ENCODE results near the gene OR2V2.
"Not testable (repeated sequence)": the region's sequence is repeated elsewhere in the genome, so short reads cannot be mapped to it uniquely, and the experiment has no call there.

The OR2V2 gene

DNA sequence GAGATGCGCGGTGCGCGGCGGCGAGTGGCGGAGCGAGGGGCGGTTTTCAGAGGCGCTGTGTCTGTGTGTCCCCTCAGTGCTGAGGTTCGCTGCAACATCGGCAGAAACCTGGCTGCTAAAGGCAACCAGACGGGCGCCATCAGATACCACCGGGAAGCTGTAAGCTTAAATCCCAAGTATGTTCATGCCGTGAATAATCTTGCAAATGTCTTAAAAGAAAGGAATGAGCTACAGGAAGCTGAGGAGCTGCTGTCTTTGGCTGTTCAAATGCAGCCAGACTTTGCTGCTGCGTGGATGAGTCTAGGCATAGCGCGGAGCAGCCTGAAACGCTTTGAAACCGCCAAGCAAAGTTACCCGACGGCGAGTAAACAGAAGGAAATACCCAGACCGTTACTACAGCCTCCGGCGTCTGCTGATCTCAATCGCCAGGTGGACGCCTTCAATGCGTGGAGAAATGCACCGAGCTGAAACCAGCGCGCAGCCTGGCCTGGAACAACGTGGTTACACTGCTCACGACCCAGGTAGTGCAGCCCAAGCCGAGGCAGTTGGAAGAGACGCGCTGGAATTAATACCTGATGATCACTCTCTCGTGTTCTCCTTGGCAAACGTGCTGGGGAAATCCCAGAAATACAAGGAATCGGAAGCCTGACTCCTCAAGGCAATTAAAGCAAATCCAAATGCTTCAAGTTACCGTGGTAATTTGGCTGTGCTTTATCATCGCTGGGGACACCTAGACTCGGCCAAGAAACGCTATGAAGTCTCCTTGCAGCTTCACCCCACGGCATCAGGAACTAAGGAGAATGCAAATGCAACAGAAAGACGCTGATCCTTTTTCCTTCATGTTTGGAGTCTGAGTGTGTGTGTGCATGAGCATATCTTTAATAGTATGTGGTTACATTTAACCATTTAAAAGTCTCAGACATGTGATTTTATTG lies 32.3 kb upstream of the OR2V2 start:
- DNase-seq = no peak

DNA sequence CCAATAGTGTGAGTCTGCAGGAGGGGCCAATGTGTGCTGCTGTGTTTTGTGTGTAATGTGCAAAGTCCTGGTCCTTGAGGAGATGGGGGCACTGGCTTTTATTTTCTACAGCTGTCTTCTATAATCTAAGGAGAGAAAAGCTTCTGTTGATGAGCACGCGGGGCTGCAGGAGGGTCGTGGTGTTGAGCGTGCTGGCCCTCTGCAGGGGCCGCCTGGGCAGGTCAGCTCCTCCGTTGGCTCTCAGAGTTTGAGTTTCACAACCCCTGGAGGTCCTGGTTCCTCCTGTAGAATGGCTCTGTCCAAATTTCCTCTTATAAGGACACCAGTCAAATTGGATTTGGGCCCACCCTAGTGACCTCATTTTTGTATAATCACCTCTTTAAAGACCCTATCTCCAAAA lies 29.0 kb upstream of the OR2V2 start:
- DNase-seq = no peak

DNA sequence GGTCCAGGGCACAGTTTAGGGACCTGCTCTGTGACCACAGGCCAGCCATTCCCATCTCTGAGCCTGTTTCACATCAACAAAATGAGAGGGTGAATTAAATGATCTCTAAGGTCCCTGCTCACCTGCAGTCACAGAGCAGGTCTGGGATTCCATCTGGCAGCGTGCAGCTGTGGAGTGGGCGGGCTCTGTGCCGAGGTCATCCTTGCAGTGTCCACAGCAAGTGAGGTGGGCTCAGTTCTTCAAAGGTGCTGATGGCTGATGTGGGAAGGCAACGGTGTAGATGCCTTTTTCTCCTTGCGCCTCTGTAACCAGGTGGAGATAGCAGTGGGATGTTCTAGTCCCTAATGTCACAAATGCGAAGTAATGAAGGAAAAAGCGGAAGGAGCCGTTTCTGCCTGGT lies 28.3 kb upstream of the OR2V2 start:
- no peak for DNase-seq

DNA sequence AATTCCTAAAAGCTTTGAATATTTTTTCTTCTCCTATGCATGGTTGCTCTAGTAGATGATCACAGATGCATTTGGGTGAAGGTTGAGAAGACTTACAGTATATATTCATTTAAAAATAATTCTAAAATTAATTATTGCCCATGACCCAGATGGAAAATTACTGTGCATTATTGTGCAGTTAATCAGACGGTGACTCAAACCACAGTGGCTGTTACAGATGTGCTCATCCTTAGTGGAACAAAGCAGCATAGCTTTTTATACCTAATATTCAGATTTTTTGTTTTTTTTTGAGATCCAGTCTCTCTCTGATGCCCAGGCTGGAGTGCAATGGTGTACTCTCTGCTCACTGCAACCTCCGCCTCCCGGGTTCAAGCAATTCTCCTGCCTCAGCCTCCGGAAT lies 27.1 kb upstream of the OR2V2 start:
- no peak for DNase-seq

DNA sequence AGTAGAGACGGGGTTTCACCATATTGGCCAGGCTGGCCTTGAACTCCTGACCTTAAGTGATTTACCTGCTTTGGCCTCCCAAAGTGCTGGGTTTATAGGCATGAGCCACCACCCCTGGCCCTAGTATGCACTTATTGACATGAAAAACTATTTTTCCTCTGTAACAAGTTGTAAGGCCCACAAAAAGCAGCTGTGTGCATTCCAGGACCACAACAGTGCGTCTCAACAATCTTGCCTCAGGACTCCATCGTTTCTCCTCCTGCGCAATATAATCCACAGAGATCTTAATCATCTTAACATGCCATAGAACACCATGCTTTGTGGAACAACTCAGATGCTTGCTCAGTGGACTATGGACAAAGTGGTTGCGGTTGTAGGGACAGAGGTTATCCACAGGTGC lies 26.6 kb upstream of the OR2V2 start:
- no peak for DNase-seq

DNA sequence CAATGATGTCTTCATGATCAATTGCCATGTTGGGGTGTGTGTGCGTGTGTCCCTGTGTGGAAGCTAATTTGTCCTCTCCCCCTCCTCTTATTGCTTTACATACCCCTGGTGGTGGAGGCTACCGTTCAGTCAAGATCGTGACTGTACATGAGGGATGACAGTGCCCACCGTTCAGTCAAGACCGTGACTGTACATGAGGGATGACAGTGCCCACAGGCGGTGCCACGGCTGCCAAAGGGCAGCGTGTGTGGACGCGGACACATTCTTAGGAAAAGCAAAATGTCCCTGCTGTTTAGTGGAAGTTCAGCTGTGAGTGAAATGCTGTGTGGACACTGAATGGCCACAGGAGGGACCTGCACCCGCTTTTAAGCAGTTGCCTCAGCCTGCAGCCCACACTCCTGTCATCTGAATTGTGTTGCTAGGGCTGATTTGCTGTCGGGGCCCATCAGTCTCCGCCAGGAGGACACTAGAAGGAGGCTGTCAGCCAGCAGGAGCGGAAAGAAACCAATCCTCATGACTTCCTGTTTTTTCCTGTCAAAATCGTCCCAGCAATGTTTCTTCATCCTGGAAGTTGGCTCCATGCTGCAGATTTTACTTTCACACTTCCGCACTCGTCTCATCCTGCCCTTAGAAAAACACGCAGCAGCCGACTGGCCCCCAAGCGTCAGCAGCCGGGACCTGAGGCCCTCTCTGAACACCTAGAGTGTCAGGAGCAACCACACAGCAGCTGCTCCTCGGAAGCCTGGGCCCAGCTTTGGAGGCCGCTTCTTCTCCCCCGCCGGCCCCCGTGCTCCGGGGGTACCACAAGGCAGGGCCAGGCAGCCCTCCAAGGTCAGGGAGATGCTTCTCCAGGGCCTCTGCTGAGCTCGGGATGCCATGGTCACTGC lies 25.5 kb upstream of the OR2V2 start:
- no peak for DNase-seq

DNA sequence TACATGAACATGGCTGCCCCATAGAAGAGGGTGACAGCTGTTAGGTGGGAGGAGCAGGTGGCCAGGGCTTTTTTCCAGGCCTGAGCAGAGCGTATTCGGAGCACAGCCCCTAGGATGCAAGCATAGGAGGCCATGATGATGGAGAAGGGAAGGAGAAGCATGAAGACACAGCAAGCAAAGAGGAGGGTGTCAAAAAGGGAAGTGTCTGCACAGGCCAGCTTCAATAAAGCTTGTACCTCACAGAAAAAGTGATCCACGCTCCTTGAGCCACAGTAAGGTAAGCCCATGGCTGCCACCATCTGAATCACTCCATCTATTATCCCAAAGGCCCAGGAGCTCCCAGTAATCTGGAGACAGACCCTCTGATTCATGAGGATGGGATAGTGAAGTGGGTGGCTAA lies 22.9 kb upstream of the OR2V2 start:
- DNase-seq = no peak

DNA sequence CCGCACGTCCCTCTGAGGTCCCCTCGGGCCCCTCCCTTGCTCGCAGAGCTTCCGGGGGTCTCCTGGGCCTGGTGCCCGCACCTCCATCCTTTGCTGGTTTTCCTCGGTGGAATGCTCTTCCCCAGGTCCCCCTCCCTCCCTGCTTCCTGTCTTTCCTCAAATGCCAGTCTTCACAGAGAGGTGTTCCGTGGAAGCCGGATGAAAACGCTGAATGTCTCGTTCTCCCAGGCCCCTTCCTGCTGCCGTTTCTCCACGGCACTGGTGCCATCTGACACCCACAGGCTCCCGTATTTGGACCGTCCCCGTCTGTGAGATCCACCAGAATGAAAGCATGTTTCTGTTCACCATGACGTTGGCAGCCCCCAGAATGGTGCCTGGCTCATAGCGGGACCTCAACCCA lies 20.5 kb upstream of the OR2V2 start:
- DNase-seq = no peak

DNA sequence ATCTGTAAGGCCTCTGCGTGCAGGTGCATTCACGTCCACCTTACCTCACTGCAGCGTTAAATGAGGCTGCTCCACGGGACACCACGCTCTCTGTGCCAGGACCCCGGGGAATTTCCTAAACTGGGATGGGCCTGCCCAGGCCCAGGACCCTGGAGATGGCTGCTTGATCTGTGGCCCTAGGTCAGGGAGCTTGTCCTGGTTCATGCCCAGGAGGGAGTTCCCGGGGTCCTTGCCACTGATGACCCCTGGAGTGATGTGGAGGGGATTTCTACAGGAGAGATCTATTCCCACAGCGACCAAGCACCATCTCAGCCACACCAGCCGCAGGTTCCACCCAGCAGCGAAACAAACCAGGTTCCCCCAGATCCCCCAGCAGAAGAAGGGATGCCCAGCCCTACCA lies 19.9 kb upstream of the OR2V2 start:
- DNase-seq = no peak

DNA sequence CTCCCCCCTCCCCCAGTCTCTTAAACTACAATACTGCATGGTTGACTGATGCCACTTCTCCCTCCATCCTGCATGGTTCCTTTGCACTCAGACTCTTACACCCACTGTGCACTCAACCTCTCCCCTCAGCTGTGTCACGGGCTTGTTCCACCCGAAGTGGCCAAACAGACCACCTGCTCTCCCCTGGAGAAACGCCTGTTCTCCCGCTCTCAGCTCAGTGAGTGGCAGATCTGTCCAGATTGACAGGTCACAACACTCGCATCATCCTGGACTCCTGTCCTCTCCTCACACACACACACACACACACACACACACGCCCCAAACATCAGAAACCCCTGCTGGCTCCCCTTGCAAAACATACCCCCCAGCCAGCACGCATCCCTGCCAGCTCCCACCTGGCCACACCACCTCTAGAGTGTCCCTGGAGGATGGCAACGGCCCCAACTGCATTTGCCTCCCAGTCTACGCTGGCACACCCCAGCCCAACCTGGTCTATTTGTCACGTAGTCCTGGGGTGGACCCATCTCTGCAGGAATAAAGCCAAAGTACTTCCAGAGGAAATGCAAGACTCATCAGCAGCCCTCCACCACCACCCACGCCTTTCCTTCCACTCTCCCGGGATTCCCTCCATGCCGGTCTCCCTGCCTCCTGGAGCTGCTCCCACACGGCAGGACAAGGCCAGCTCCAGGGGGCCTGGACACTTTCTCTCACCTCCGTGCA lies 19.3 kb upstream of the OR2V2 start:
- no peak for DNase-seq

DNA sequence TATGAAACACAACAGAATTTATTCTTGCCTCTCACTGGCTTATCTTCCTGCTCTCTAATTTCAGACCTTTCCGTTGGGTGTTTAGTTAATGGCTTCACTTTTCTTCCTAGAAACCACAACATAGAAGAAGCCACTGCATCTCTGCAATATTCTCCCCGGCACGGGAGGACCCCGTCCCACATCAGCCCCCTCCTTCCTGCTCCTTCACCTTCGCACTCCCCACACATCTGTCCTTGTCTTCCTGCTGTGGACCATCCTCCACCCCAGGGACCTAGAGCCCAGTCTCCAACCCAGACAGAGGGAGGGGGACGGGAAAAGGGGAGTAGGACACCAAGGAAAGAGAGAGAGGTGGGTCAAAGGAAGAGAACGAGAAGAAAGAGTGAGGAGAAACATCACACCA lies 17.8 kb upstream of the OR2V2 start:
- DNase-seq = no peak

DNA sequence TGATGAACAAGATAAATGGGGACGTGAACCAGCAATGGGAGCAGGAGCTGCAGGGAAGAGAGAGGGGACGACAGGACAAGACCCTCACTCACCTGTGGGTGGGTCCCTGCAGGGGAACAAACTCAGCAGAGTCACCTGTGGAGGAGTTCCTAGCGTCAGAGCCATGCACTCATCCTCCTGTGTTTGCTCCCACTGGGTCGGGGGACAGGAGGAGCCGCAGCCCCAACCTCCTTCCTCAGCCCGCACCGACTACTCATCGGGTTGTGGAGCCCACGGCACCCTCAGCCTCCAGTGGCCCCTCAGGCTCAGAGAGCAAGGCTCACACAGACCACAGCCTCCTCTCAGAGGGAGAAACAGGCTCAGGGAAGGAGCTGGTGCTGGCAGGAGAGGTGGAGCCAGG lies 17.3 kb upstream of the OR2V2 start:
- not testable (repeated sequence) for DNase-seq

DNA sequence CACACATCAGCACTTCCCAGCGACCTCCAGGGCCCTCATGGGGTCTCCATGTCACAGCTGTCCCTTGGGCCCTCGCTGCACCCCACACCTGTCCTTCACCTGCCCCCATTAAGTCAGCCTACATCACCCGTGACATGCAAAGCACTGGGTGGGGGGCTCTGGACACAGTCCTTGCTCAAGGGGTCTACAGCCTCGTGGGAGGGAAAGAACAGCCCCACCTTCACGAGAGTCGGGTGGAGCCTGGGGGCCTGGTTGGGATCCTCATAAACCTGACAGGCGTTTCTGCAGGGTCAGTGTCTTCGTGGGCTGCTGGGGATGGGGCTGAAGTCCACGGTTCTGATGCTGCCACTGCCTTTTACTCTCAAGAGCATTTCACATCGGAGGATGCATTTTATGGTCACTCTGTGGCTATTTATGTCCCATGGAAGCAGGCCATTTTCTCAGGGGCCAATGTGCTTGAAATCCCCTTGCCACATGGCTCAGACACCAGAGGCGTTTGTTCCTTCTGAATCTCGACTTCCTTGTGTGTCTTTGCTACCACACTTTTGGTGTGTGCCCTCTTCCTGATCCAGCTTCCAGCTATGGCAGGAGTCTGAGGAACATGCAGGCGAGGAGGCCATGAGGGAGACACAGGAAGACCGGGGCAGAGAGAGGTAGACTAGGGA lies 16.4 kb upstream of the OR2V2 start, which contains the start of gene OR2V1:
TSS of gene OR2V1 (minus strand) at position 338 of the 665 bp plus-strand sequence. CDS start 5,865 bp downstream, outside the sequence.
- no peak for DNase-seq

DNA sequence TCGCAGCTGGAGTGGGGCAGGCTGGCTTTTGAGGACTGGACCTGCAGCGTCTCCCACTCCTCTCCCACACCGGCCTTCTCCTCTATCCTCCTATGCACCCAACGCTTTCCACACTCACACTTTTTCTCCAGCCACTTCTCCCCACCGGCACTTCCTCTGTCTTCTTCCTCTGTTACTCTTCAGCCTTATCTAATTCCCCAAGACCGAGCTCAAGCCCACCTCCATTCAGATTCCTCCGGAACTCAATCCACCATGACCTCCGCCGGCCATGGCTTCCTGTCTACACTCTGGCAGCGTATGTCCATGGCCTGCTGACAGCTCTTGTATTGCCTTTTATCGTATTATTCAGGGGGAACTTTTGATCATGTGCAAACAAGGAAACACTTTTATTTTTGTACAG lies 15.9 kb upstream of the OR2V2 start:
- no peak for DNase-seq

DNA sequence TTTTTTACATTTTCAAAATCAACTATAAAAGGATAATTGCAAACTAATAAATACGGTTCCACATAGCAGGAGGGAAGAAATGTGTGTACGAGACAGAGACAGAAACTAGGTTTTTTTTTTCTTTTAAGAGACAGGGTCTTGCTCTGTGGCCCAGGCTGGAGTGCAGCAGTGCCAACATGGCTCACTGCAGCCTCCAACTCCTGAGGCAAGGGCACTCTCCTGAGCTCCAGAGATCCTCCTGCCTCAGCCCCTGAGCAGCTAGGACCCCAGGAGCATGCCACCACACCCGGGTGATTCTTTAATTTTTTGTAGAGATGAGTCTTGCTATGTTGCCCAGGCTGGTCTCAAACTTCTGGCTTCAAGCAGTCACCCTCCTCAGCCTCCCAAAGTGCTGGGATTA lies 14.3 kb upstream of the OR2V2 start:
- no peak for DNase-seq

DNA sequence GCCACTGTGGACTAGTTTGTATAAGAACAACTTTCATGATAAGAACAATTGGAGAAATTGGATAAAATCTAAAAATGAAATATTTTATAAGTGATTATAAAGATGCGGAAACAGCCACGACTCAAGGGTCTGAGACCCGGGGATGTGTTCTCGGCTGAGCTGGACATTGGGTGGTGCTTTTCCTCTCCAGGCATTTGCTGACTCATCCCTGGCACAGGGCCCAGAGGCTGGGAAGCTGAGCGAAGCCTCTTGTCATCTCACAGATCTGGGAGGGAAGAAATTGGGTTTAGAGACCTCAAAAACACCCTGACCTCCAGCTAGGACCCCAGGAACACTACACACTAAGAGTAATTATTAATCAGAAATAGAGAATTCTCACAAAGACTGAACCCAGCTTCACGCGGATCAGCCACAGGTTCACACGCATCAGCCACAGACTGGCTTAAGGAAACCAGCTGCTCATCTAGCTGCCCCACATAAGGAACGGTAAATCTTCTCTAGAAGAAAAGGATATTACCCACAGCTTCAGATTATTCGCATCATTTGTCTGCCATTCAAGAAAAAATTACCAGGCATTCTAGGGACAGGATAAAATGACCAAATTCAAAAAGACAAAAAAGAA lies 13.7 kb upstream of the OR2V2 start:
- DNase-seq = no peak

DNA sequence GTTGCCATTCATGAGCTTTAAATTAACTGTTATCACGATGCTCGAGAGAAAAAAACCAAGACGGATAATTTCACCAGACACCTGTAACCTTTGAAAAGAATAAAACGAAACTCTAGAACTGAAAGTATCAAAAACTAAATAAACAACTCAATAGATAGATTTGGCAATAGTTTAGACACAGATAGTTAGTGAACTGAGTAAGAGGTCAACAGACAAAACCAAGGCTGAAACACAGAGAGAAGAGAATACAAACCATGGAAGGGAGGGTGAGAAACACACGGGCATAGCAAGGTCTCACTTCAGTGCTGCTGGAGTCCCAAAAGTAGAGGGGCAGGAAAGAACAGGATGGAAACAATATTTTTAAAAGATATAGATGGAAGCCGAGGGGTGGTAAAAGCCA lies 13.1 kb upstream of the OR2V2 start:
- DNase-seq = no peak

DNA sequence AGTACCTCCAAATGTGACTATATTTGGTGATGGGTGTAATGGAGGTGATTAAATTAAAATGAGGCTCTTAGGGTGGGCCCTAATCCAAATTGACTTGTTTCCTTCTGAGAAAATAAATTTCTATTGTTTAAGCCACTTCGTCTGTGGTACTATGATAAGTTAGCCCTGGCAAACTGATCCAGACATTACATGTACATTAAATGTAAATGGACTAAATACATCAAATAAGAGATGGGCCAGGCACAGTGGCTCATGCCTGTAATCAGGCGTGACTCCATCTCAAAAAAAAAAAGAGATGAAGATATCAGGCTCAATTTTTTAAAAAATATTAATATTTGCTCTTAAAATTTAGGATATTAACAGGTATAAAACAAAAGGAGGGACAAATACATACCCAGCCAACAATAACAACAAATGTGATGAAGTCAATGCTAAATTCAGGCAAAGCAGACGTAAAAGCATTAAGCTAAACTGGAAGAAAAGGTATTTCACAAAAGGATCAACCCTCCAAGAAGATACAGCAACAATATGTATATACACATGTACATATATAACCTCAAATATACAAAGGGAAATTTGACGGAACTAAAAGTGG lies 10.9 kb upstream of the OR2V2 start:
- DNase-seq = no peak

DNA sequence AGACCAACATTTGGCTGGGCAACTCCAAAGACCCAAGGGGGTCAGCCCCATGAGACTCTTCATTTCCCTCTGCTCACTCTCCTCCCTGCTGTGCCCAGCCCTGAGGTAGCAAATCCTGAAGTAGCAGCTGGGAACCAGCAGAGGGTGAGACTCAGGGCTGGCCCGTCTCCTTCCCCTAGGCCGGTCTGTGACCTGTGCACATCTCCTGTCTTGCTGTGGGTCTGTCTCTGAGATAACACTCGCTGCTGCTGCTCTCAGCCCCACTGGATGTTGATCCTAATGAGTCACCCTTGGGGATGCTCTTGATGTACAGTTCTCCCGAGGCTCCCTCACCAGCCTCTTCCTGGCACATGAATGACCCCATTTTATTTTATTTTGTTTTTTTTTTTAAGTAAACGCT lies 9.1 kb upstream of the OR2V2 start:
- DNase-seq = no peak

DNA sequence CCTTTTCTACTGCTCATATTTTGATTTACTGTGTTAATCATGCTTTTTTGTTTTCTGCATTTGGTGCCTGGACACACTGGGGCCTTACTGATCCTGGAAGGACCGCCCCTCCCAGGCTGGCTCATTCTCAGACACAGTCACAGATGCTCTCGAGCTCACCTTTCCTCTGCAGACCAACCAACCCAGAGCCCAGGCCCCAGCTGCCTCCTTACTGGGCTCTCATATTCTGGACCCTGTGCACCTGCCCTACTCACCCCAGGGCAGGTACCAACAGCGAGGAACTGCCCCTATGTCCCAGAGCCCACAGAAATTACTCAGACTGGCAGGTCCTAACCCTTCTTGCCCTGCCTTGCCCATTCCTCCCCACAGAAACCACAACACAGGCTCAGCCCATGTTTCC lies 6.6 kb upstream of the OR2V2 start:
- no peak for DNase-seq

DNA sequence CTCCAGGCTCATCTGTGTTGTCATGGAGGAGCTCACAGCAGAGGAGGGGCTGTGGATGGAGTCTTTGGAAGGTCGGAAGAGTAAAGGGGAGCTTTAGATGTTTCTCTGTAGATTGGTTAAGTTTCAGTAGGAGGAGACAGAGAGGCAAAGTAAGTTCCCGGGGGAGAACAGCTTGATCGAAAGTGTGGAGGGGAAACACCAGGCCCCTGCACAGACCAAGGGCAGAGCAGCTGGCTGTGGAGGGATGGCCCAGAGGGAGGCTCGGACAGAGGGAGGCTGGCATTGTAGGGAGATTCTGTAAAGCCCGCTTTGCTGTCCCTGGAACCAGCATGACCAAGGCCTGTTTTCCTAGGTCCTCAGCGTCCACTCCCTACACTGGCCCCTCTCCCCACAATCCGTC lies 5.3 kb upstream of the OR2V2 start:
- DNase-seq = no peak

DNA sequence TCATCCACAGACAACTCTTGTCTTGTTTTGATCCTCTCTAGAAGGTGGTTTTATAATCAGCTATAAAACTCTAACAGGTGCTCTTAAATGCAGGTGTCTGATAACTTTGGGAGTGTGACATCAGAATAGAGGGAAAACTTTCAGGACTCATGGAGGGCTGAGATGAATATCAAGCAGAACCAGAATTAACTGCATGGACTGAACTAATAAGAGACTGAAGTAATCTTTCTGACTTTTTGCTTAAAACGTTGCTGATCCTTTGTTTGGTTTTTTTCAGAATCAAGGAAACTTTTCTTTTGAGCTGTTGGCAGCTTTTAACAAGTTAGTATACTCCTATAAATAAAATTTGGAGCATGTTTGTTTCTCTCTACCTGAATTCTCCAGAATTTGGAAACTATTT lies 2.3 kb upstream of the OR2V2 start:
- DNase-seq = no peak
